Smooth muscle cell (in vitro differentiated cells): ENCODE data around the gene TSPAN11. TPM values are rescaled to one million over a fixed set of nuclear protein-coding genes. Genes with fewer than 3 reads are reported as not detected.
"Not testable (repeated sequence)": the region's sequence is repeated elsewhere in the genome, so short reads cannot be mapped to it uniquely, and the experiment has no call there.

Source experiments
- DNase-seq: peaks from one replicate; lab custom pipeline; 2025; ENCODE audit not compliant: unreplicated experiment; lab: John Stamatoyannopoulos, UW
- H2AFZ ChIP-seq: fragments of 200-600 bp; sonication (generic); 2 replicates; pipeline ENCODE4 v1.6.0; 2016; ENCODE audit warnings: antibody characterized with exemption, low read depth, mild to moderate bottlenecking
- H3F3A ChIP-seq: fragments of 200-600 bp; sonication (generic); 2 replicates; pipeline ENCODE4 v1.6.0; 2017; ENCODE audit warnings: antibody characterized with exemption, low read depth
- H3K27ac ChIP-seq: fragments of 200-600 bp; sonication (generic); 2 replicates; pipeline ENCODE4 v1.5.1; 2016; ENCODE audit warnings: low read depth, mild to moderate bottlenecking
- H3K27me3 ChIP-seq: fragments of 200-600 bp; sonication (generic); 2 replicates; pipeline ENCODE4 v1.6.1; 2016; ENCODE audit warnings: low read depth, mild to moderate bottlenecking
- H3K36me3 ChIP-seq: fragments of 200-600 bp; sonication (generic); 2 replicates; pipeline ENCODE4 v1.5.1; 2016; ENCODE audit warnings: low read depth
- H3K4me1 ChIP-seq: fragments of 200-600 bp; sonication (generic); 2 replicates; pipeline ENCODE4 v1.5.1; 2016; ENCODE audit warnings: low read depth
- H3K4me2 ChIP-seq: fragments of 200-600 bp; sonication (generic); 2 replicates; pipeline ENCODE4 v1.6.0; 2016; ENCODE audit warnings: mild to moderate bottlenecking
- H3K4me3 ChIP-seq: fragments of 200-600 bp; sonication (generic); 2 replicates; pipeline ENCODE4 v1.5.1; 2016; ENCODE audit warnings: mild to moderate bottlenecking
- H3K79me2 ChIP-seq: fragments of 200-600 bp; sonication (generic); 2 replicates; pipeline ENCODE4 v1.6.0; 2016; ENCODE audit warnings: low read depth, mild to moderate bottlenecking
- H3K9ac ChIP-seq: fragments of 200-600 bp; sonication (generic); 2 replicates; pipeline ENCODE4 v1.6.0; 2016; ENCODE audit warnings: low read depth
- H3K9me3 ChIP-seq: fragments of 200-600 bp; sonication (generic); replicated peaks from 2 replicates; pipeline ENCODE4 v1.5.1; 2016; ENCODE audit warnings: low read depth
- H4K20me1 ChIP-seq: fragments of 200-600 bp; sonication (generic); 2 replicates; pipeline ENCODE4 v1.6.0; 2016; ENCODE audit warnings: low read depth
- WGBS: methylation state at CpG from one replicate; pipeline ENCODE4 v1.1.7; 2016; ENCODE audit warnings: low lambda C conversion rate; 5-methylcytosine and 5-hydroxymethylcytosine counted together
- polyA plus RNA-seq: library from polyadenylated mRNA; unstranded; fragments of >200 nt; fragmentation: Nextera tagmentation; extraction: Ambion mirVana; gene quantifications from 2 replicates; pipeline ENCODE4 v1.2.1, GENCODE V29; 2016
- total RNA-seq: library from RNA; depleted of rRNA; stranded (reverse); fragments of >200 nt; gene quantifications from 2 replicates; pipeline ENCODE4 v1.2.3, GENCODE V29; 2014
- TF ChIP-seq, protein P1 (sequence below): fragments of 200-600 bp; sonication (generic); IDR thresholded peaks from 2 replicates; pipeline ENCODE4 v1.5.1; 2017; ENCODE audit warnings: borderline replicate concordance, mild to moderate bottlenecking, antibody characterized with exemption; ENCODE audit not compliant: insufficient read depth, poor library complexity, severe bottlenecking

Gene TSPAN11
- total and polyA plus RNA-seq, 2 experiments from 2014 or later = 2.8 to 3.0 TPM

DNA sequence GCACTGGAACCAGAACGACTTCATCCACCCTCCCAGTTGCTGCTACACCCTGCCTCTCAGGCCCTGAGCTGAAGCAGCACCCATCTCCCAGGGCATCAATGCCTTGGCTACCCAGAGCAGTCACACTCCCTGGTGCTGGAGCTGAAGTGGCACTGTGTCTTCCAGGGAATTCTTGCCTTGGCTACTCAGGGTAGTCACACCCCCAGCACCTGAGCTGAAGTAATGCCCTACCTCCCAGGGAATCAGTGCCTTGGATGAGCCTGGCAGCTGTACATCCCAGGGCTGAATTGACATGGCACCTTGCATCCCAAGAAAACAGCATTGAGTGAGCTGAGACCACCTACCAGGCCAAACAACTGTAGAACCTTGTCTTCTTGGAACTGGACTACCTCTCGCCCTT lies 41.2 kb upstream of the TSPAN11 start:
- Histone ChIP-seq H3K36me3 (no peaks in the 10 kb centered on the region), H3K4me2 (no peak overlapping the region), H3K79me2 (no peaks in the 10 kb centered on the region), H3K27me3 (no peaks in the 10 kb centered on the region), H3K9ac (no peak overlapping the region), H3K4me1 (no peaks in the 10 kb centered on the region), H3F3A (no peaks in the 10 kb centered on the region), H4K20me1 (no peaks in the 10 kb centered on the region), H2AFZ (no peak overlapping the region), H3K9me3 (no peaks in the 10 kb centered on the region), H3K4me3 (no peak overlapping the region), H3K27ac (no peak overlapping the region)
- no peak for DNase-seq
- 86% methylated on average over 2 of the region's 2 CpGs for WGBS
- TF ChIP-seq, protein P1, sequence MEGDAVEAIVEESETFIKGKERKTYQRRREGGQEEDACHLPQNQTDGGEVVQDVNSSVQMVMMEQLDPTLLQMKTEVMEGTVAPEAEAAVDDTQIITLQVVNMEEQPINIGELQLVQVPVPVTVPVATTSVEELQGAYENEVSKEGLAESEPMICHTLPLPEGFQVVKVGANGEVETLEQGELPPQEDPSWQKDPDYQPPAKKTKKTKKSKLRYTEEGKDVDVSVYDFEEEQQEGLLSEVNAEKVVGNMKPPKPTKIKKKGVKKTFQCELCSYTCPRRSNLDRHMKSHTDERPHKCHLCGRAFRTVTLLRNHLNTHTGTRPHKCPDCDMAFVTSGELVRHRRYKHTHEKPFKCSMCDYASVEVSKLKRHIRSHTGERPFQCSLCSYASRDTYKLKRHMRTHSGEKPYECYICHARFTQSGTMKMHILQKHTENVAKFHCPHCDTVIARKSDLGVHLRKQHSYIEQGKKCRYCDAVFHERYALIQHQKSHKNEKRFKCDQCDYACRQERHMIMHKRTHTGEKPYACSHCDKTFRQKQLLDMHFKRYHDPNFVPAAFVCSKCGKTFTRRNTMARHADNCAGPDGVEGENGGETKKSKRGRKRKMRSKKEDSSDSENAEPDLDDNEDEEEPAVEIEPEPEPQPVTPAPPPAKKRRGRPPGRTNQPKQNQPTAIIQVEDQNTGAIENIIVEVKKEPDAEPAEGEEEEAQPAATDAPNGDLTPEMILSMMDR = no peak

DNA sequence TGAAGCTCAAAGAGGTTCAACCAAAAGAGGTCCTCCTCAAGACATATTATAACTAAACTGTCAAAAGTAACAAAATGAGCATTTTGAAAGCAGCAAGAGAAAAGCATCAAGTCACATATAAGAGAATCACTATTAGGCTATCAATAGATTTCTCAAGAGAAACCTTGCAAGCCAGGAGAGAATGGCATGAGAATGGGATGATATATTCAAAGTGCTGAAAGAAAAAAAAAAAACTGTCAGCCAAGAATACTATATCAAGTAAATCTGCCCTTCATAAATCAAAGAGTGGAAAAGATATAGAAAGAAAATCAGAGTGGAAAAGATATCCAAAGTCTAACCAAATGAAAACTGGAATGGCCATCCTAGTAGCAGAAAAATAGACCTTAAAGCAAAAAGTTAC lies 39.3 kb upstream of the TSPAN11 start:
- Histone ChIP-seq H3K4me3 (no peak overlapping the region), H3F3A (no peaks in the 10 kb centered on the region), H3K79me2 (no peaks in the 10 kb centered on the region), H2AFZ (no peak overlapping the region), H3K9me3 (no peaks in the 10 kb centered on the region), H3K27me3 (no peaks in the 10 kb centered on the region), H4K20me1 (no peaks in the 10 kb centered on the region), H3K4me1 (no peaks in the 10 kb centered on the region), H3K27ac (no peak overlapping the region), H3K9ac (no peak overlapping the region), H3K4me2 (no peak overlapping the region), H3K36me3 (no peaks in the 10 kb centered on the region)
- TF ChIP-seq, protein P1 = no peak
- no peak for DNase-seq

DNA sequence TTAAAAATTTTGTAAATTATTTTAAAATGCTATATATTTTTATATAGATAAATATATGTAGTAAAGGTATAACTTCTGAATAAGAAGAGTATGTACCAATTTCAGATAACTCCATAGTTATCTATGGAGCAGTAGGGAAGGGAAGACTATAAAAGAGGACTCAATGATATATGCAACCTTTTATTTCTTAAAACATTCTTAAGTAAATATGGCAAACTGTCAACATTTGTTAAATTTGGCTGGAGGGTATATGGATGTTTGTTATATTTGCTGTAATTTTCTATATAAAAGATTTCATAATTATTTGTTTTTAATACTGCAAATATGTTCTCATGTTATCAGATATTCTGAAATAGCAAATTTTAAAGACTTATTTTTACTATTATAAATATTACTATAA lies 38.3 kb upstream of the TSPAN11 start:
- Histone ChIP-seq H3K27me3 (no peaks in the 10 kb centered on the region), H3K4me2 (no peak overlapping the region), H3K9me3 (no peaks in the 10 kb centered on the region), H3F3A (no peaks in the 10 kb centered on the region), H4K20me1 (no peaks in the 10 kb centered on the region), H3K27ac (no peak overlapping the region), H3K36me3 (no peaks in the 10 kb centered on the region), H2AFZ (no peak overlapping the region), H3K4me3 (no peak overlapping the region), H3K79me2 (no peaks in the 10 kb centered on the region), H3K9ac (no peak overlapping the region), H3K4me1 (no peaks in the 10 kb centered on the region)
- TF ChIP-seq, protein P1 = no peak
- DNase-seq = no peak

DNA sequence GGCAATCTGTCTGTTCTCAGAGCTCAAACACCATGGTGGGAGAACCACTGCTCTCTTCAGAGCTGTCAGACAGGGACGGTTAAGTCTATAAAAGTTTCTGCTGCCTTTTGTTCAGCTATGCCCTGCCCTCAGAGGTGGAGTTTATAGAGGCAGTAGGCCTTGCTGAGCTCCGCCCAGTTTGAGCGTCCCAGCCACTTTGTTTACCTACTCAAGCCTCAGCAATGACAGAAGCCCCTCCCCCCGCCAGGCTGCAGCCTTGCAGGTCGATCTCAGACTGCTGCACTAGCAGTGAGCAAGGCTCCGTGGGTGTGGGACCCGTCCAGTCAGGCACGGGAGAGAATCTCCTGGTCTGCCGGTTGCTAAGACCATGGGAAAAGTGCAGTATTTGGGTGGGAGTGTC lies 32.0 kb upstream of the TSPAN11 start:
- H3K4me2 ChIP-seq, H3K27me3 ChIP-seq, H4K20me1 ChIP-seq, H3K9me3 ChIP-seq, H3K36me3 ChIP-seq, H3K27ac ChIP-seq, H3K4me1 ChIP-seq, DNase-seq, H3K4me3 ChIP-seq, H2AFZ ChIP-seq, H3K79me2 ChIP-seq, H3F3A ChIP-seq, H3K9ac ChIP-seq: not testable (repeated sequence)
- 62% methylated on average over 9 of the region's 9 CpGs for WGBS
